Mucosa of descending colon (tissue), 3 donors: ENCODE data around the gene ZNF319. TPM values are rescaled to one million over a fixed set of nuclear protein-coding genes. Genes with fewer than 3 reads are reported as not detected.

Source experiments
- ATAC-seq: fragments of 200-7000 bp; cut with Tn5 transposase; one replicate; pipeline ENCODE4 v1.9.1; 2020; ENCODE audit warnings: mild to moderate bottlenecking, moderate library complexity
- DNase-seq, 3 donors: peaks; one replicate each; pipeline ENCODE4 v3.0.0-alpha.2; 2020
- H3K36me3 ChIP-seq: fragments of 200-600 bp; one replicate; pipeline ENCODE4 v1.8.0; 2021; ENCODE audit warnings: low read depth, mild to moderate bottlenecking
- H3K4me1 ChIP-seq: fragments of 200-600 bp; one replicate; pipeline ENCODE4 v1.8.0; 2021; ENCODE audit warnings: low read depth, mild to moderate bottlenecking
- H3K4me3 ChIP-seq: fragments of 200-600 bp; one replicate; pipeline ENCODE4 v1.8.0; 2021; ENCODE audit warnings: mild to moderate bottlenecking
- H3K9me3 ChIP-seq: fragments of 200-600 bp; one replicate; pipeline ENCODE4 v1.8.0; 2021; ENCODE audit warnings: mild to moderate bottlenecking
- intact Hi-C, 2 donors: fragments of 100-400 bp; cut with DNase I in 1 of 2; cut with micrococcal nuclease in 1 of 2; formaldehyde crosslinking; loops; one replicate each; pipeline versions ENCODE4 v1.11.0 to v1.11.1; 2022; cut with DNase I, micrococcal nuclease
- total RNA-seq, 3 donors: library from RNA; stranded (reverse); fragmentation: NEBNext Ultra II Directional in 2 of 3; extraction: Animal tissue kit (Norgen Biotek cat#: 25700) in 2 of 3; gene quantifications; one replicate each; pipeline versions ENCODE4 v1.2.1 to v1.2.4, GENCODE V29; 2021 to 2023
- TF ChIP-seq, protein P1 (sequence below): fragments of 200-600 bp; IDR thresholded peaks from one replicate; pipeline ENCODE4 v1.8.0; 2022; ENCODE audit warnings: antibody characterized with exemption, mild to moderate bottlenecking
- donor health status: DM: no; HTN: no; CAD: no; lungs with moderate emphysema.
- donor health status: DM: no; HTN: no; CAD: no.
- donor health status: DM: no; HTN: yes; CAD: no.

Gene ZNF319
- total RNA-seq, 3 donors from 2014 or later = 5.9 to 9.7 (median 7.3) TPM

DNA sequence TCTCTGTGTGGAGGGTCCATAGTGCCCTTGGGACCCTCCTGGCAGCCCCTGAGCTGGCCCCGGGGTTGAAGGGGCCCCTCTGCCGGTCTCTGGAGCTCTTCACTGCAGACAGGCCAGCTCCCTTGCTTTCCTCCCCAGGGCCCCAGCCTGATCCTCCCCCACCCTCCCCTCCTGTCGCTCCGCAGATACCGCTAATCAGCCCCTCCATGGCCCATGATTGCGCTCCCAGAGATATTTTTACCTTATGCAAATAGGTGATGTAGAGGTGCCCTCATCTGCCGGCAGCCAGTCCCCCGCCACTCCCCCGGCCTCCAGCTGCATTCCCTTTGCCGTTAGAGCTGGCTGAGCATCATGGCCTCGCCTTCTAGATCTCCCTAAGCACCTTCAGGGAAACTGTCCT is 34.3 kb upstream of the ZNF319 start:
- no peaks in the 10 kb centered on the region for H3K36me3 ChIP-seq

DNA sequence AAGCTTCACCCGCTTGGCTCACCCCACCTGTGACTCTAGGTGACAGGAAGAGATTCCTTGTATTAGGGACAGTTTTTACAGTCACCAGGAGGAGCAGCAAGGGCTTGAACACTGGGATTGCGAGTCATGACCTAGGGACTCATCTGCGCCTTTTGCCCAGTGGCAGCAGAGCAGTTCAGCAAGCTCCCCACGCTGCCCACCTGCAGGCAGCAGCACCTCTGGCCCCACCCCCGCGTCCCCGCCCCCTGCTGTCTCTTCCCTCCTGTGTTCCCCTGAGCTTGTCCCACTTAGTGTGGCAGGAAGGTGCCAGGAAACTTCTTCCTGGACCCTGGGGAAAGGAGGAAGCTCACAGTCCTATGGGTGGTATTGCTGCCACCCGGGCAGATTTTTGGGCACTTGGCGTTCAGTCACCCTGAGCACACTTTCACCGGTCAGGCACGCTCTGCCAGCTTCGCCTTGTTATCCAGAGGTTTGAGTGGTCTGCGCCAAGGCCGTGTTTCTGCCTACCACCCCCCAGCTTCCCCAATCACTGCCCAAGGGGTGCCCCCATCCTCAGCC is 33.7 kb upstream of the ZNF319 start:
- H3K4me3 ChIP-seq = no peak overlapping the region
- peaks cover 6% of the 10 kb centered on the region for H3K4me1 ChIP-seq
- H3K36me3 ChIP-seq = no peaks in the 10 kb centered on the region
- intact Hi-C loops = no loop called here
- ATAC-seq = no peak
- no peak for DNase-seq
- TF ChIP-seq, protein P1, sequence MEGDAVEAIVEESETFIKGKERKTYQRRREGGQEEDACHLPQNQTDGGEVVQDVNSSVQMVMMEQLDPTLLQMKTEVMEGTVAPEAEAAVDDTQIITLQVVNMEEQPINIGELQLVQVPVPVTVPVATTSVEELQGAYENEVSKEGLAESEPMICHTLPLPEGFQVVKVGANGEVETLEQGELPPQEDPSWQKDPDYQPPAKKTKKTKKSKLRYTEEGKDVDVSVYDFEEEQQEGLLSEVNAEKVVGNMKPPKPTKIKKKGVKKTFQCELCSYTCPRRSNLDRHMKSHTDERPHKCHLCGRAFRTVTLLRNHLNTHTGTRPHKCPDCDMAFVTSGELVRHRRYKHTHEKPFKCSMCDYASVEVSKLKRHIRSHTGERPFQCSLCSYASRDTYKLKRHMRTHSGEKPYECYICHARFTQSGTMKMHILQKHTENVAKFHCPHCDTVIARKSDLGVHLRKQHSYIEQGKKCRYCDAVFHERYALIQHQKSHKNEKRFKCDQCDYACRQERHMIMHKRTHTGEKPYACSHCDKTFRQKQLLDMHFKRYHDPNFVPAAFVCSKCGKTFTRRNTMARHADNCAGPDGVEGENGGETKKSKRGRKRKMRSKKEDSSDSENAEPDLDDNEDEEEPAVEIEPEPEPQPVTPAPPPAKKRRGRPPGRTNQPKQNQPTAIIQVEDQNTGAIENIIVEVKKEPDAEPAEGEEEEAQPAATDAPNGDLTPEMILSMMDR = no peak
- no peaks in the 10 kb centered on the region for H3K9me3 ChIP-seq

More for the DNA sequence above, 34.3 kb upstream of the ZNF319 start:
- no peaks in the 10 kb centered on the region for H3K9me3 ChIP-seq
- H3K4me3 ChIP-seq = no peak overlapping the region
- ATAC-seq (no peak), DNase-seq (no peak)
- intact Hi-C loops = no loop called here
- peaks cover under 1% of the 10 kb centered on the region for H3K4me1 ChIP-seq
- TF ChIP-seq, protein P1 = no peak

DNA sequence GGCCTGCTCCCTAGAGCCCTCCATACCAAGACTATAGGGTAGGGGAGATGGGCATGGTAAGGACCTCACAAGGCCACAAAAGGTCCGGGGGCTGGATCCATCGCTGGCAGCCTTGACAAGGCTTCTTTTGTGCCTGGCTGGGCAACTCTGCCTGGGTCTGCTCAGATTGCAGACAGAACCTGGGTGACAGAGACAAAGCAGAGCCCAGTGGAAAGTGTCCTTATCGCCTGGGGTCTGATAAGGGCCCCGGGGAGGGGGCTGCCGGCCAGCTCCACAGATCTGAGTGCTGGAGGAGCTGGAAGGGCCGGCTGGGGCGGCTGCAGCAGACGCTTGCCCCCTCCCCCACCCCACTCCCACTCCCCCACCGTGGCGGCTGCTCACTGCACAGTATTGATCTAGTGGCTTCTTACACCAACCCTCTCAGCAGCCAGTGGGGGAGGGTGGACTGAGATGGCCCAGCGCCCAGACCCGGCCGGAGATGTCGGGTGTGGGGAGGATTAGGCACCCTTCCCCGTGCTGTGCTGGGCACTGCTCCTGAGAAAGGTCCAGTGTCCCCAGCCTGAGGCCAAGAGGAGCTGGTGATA is 32.3 kb upstream of the ZNF319 start:
- Histone ChIP-seq H3K36me3 (no peaks in the 10 kb centered on the region), H3K4me1 (peaks cover 20% of the 10 kb centered on the region), H3K4me3 (no peak overlapping the region), H3K9me3 (no peaks in the 10 kb centered on the region)
- no peak for ATAC-seq
- no peak for DNase-seq
- TF ChIP-seq, protein P1 = no peak
- intact Hi-C loops = no loop called here

DNA sequence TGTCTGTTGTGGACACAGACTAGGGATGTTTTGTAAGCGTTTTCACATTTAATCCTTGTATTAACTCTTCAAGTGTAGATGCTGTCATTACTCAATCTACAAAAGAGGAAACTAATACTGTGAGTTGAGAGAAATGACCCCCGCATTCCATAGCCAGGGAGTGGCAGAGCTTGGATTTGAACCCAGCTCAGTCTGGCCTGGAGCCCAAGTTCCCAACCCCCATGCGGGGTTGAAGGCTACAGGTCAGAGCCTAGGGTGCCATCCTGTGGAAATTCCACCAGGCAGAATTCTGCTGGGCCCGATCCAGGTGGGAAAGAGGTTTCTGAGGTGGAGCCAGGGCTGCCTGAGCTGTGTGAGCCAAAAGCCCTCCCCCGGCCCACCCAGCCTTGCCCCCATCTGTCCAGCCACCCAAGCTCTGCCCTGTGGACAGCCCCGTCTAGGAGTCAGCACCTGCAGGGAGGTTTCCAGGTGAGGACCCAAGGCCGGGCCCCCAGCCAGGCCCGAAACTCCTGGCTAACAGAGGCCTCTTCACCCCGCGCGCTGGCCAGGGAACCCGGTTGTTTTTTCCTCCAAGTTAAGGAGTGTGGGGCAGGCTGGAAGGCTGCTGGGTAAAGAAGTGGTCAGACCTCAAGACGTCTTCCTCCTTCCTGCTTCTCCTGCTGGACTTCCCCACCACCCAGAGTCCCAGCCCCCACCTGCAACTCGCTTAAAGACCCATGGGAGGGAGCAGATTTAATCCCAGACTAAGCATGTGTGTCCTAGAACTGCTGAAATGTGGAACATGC is 30.7 kb upstream of the ZNF319 start:
- ATAC-seq (no peak), DNase-seq (no peak)
- H3K9me3 ChIP-seq = no peaks in the 10 kb centered on the region
- intact Hi-C loops = no loop called here
- TF ChIP-seq, protein P1 = no peak
- H3K36me3 ChIP-seq = no peaks in the 10 kb centered on the region
- peaks cover 24% of the 10 kb centered on the region for H3K4me1 ChIP-seq
- no peak overlapping the region for H3K4me3 ChIP-seq

DNA sequence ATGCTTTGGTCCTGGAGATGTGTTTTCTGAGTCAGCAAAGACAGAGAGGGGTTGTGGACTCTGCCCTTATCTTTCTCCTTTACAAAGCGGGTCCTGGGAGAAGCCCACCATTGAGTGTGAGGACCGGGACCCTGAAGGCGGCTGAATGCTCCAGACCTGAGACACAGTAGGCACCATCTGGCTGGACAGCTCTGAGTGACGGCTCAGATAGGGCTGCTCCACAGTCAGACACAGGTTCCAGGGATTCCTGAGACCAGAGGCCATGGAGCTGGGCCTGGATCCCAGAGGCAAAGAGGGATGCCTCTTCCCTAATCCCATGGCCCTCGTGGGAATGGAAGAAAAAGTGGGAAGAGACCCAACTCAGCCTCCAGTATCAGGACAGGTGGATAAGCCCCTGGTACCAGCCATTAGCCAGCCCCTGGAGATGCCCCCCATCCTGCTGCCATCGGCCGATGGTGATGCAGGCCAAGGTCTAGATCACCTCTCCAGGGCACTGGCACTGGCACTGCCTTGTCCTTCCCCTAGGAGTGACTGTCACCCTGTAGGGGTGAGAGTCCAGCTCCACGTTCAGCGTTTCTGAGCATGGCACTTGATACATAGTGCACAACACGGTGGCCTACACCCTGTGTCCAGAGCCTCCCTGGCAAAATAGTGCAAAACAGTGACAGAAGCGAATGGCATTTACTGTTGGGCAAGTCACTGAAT is 29.8 kb upstream of the ZNF319 start:
- intact Hi-C loops = no loop called here
- ATAC-seq (no peak), DNase-seq (no peak)
- Histone ChIP-seq H3K9me3 (no peaks in the 10 kb centered on the region), H3K36me3 (no peaks in the 10 kb centered on the region), H3K4me1 (peaks cover 24% of the 10 kb centered on the region), H3K4me3 (no peak overlapping the region)
- TF ChIP-seq, protein P1 = no peak
